HepG2 (cell line): Measurements from ENCODE around the gene CD36.

Source experiments
- CTCF ChIP-seq: sonication (generic); formaldehyde crosslinking; IDR thresholded peaks from 2 replicates; pipeline ENCODE4 v1.5.0; 2020; ENCODE audit warnings: mild to moderate bottlenecking, missing genetic modification reagents, moderate library complexity
- HDAC1 ChIP-seq: sonication (generic); formaldehyde crosslinking; IDR thresholded peaks from 2 replicates; pipeline ENCODE4 v1.5.1; 2020; ENCODE audit warnings: mild to moderate bottlenecking, missing genetic modification reagents
- POLR2A ChIP-seq, 2 experiments: IDR thresholded peaks; 2 replicates each; pipeline ENCODE4 v1.6.1; 2011; ENCODE audit warnings: low read depth in 2 of 2, low read length in 2 of 2, mild to moderate bottlenecking in 1 of 2, moderate library complexity in 1 of 2; ENCODE audit not compliant: insufficient read depth in 1 of 2
- USF2 ChIP-seq, 2 experiments: sonication (generic) in 1 of 2; formaldehyde crosslinking in 1 of 2; IDR thresholded peaks; 2 replicates each; pipeline versions ENCODE4 v1.5.1 to v1.6.1; 2011 to 2020; ENCODE audit warnings: borderline replicate concordance in 1 of 2, low read depth in 1 of 2, low read length in 1 of 2, mild to moderate bottlenecking in 1 of 2, missing genetic modification reagents in 1 of 2, moderate library complexity in 1 of 2

- TF ChIP-seq USF2 (IDR thresholded peaks at IDR 0.05; ENCODE audit: low read depth, low read length) (no peak), USF2 (CRISPR knock-in tag; IDR thresholded peaks at IDR 0.05; ENCODE audit: borderline replicate concordance) (no peak), HDAC1 (no peak), POLR2A (IDR thresholded peaks at IDR 0.05; ENCODE audit: insufficient read depth in 1 of 2, low read depth in 2 of 2, low read length in 2 of 2) (no peak), CTCF (CRISPR knock-in tag) (no peak)
Measured at GRCh38 chr7:80719261-80719660, 80.8 kb downstream of the CD36 start.
